SK-N-SH (cell line): Measurements from ENCODE around the gene NPAS3. TPM values are rescaled to one million over a fixed set of nuclear protein-coding genes. Genes with fewer than 3 reads are reported as not detected.

ENCODE experiments used
- CTCF ChIA-PET: fragments of 300-600, 350-600 bp; formaldehyde crosslinking; extraction: SDS; loops from one replicate; lab custom pipeline; 2021; lab: Yijun Ruan, JAX
- POLR2A ChIA-PET: fragments of 350-600 bp; sonication (Branson Sonifier 250); formaldehyde crosslinking; extraction: SDS; loops from one replicate; lab custom pipeline; 2020; ENCODE audit warnings: antibody characterized with exemption, inconsistent platforms; lab: Yijun Ruan, JAX
- DNase-seq: peaks from one replicate; pipeline ENCODE4 v3.0.0; 2012
- H2AFZ ChIP-seq: fragments of 200-600 bp; sonication (generic); 2 replicates; pipeline ENCODE4 v1.8.1; 2016; ENCODE audit warnings: antibody characterized with exemption, mild to moderate bottlenecking, low read depth
- H3F3A ChIP-seq: fragments of 200-600 bp; sonication (generic); replicated peaks from 2 replicates; pipeline ENCODE3; 2016; ENCODE audit warnings: antibody characterized with exemption, mild to moderate bottlenecking; ENCODE audit not compliant: insufficient read depth
- H3K27ac ChIP-seq, 2 experiments: fragments of 200-500 bp in 1 of 2; fragments of 200-600 bp in 1 of 2; sonication (Bioruptor generic) in 1 of 2; sonication (generic), shearing (Covaris generic) in 1 of 2; 2 replicates each; pipeline versions ENCODE4 v1.5.1 to v1.6.1; 2014 to 2016; ENCODE audit warnings: low read depth in 2 of 2, inconsistent platforms in 1 of 2, low read length in 1 of 2, mild to moderate bottlenecking in 1 of 2, mixed read lengths in 1 of 2
- H3K27me3 ChIP-seq: fragments of 200-600 bp; sonication (generic), shearing (Covaris generic); 2 replicates; pipeline ENCODE4 v1.6.1; 2016; ENCODE audit warnings: mixed run types; ENCODE audit not compliant: insufficient read depth
- H3K36me3 ChIP-seq, 2 experiments: fragments of 200-500 bp in 1 of 2; fragments of 200-600 bp in 1 of 2; sonication (Bioruptor generic) in 1 of 2; sonication (generic) in 1 of 2; replicated peaks in 1 of 2; 2 replicates each; pipeline versions ENCODE3 to v1.5.1; 2014 to 2016; ENCODE audit warnings: low read length in 1 of 2, mild to moderate bottlenecking in 1 of 2; ENCODE audit not compliant: insufficient read depth in 2 of 2, control insufficient read depth in 1 of 2
- H3K4me1 ChIP-seq, 2 experiments: fragments of 200-500 bp in 1 of 2; fragments of 200-600 bp in 1 of 2; sonication (Bioruptor generic) in 1 of 2; sonication (generic), shearing (Covaris generic) in 1 of 2; 2 replicates each; pipeline versions ENCODE4 v1.5.1 to v1.6.1; 2014 to 2016; ENCODE audit warnings: low read depth in 1 of 2, low read length in 1 of 2, mixed run types in 1 of 2; ENCODE audit not compliant: insufficient read depth in 2 of 2, control insufficient read depth in 1 of 2
- H3K4me2 ChIP-seq: fragments of 200-600 bp; sonication (generic), shearing (Covaris generic); 2 replicates; pipeline ENCODE4 v1.6.1; 2017; ENCODE audit warnings: mixed run types
- H3K4me3 ChIP-seq, 2 experiments: fragments of 200-500 bp in 1 of 2; fragments of 200-600 bp in 1 of 2; sonication (Bioruptor generic) in 1 of 2; sonication (generic), shearing (Covaris generic) in 1 of 2; 2 replicates each; pipeline versions ENCODE4 v1.5.1 to v1.8.1; 2014 to 2016; ENCODE audit warnings: low read depth in 2 of 2, inconsistent platforms in 1 of 2, low read length in 1 of 2, mild to moderate bottlenecking in 1 of 2, mixed read lengths in 1 of 2, moderate library complexity in 1 of 2
- H3K79me2 ChIP-seq: fragments of 200-600 bp; sonication (generic); 2 replicates; pipeline ENCODE4 v1.8.1; 2017; ENCODE audit warnings: mild to moderate bottlenecking; ENCODE audit not compliant: insufficient read depth
- H3K9ac ChIP-seq: fragments of 200-600 bp; sonication (generic); 2 replicates; pipeline ENCODE4 v1.6.1; 2017; ENCODE audit warnings: mixed run types
- H3K9me2 ChIP-seq: fragments of 200-600 bp; sonication (generic); 2 replicates; pipeline ENCODE4 v1.6.1; 2017; ENCODE audit warnings: mixed run types
- H3K9me3 ChIP-seq: fragments of 200-600 bp; sonication (generic); 2 replicates; pipeline ENCODE4 v1.6.1; 2017; ENCODE audit warnings: mixed run types, mild to moderate bottlenecking, moderate library complexity
- H4K20me1 ChIP-seq: fragments of 200-600 bp; sonication (generic); 2 replicates; pipeline ENCODE4 v1.6.1; 2017; ENCODE audit warnings: mild to moderate bottlenecking, mixed run types; ENCODE audit not compliant: insufficient read depth
- CHD2 ChIP-seq: fragments of 150-350 bp; IDR thresholded peaks from 2 replicates; pipeline ENCODE4 v1.6.1; 2018; ENCODE audit warnings: low read length; ENCODE audit not compliant: partially characterized antibody
- EP300 ChIP-seq, 2 experiments: IDR thresholded peaks; 2 replicates each; pipeline versions ENCODE4 v1.4.0 to v1.6.1; 2012; ENCODE audit warnings: borderline replicate concordance in 1 of 2, low read depth in 1 of 2, low read length in 1 of 2
- EZH2phosphoT487 ChIP-seq: fragments of 200-600 bp; sonication (generic); IDR thresholded peaks from 2 replicates; pipeline ENCODE4 v1.6.1; 2017; ENCODE audit warnings: low read depth, mixed run types, mild to moderate bottlenecking, antibody characterized with exemption, moderate library complexity, borderline replicate concordance
- FOSL2 ChIP-seq: IDR thresholded peaks from 2 replicates; pipeline ENCODE4 v1.4.0; 2012; ENCODE audit warnings: low read depth, mild to moderate bottlenecking, moderate library complexity, borderline replicate concordance
- FOXJ3 ChIP-seq: sonication (generic); formaldehyde crosslinking; IDR thresholded peaks from 2 replicates; pipeline ENCODE4 v1.5.1; 2020; ENCODE audit warnings: mild to moderate bottlenecking, missing genetic modification reagents
- GABPA ChIP-seq: IDR thresholded peaks from 2 replicates; pipeline ENCODE4 v1.4.0; 2012; ENCODE audit warnings: low read depth, mild to moderate bottlenecking
- JUND ChIP-seq: IDR thresholded peaks from 2 replicates; pipeline ENCODE4 v1.4.0; 2012
- MEF2A ChIP-seq: IDR thresholded peaks from 2 replicates; pipeline ENCODE4 v1.4.0; 2012; ENCODE audit warnings: low read depth, borderline replicate concordance
- MXI1 ChIP-seq: IDR thresholded peaks from 2 replicates; pipeline ENCODE4 v1.6.1; 2012; ENCODE audit warnings: mild to moderate bottlenecking, low read depth, low read length, improper control_type of control experiment
- POLR2AphosphoS5 ChIP-seq: IDR thresholded peaks from 2 replicates; pipeline ENCODE4 v1.6.1; 2012; ENCODE audit warnings: low read depth, low read length
- RAD21 ChIP-seq: IDR thresholded peaks from 2 replicates; pipeline ENCODE4 v1.6.1; 2012; ENCODE audit warnings: mild to moderate bottlenecking, low read length
- RFX5 ChIP-seq: IDR thresholded peaks from 2 replicates; pipeline ENCODE4 v1.6.1; 2012; ENCODE audit warnings: mild to moderate bottlenecking, improper control_type of control experiment, low read length
- RXRA ChIP-seq: IDR thresholded peaks from 2 replicates; pipeline ENCODE4 v1.4.0; 2012; ENCODE audit warnings: low read depth, mild to moderate bottlenecking, borderline replicate concordance
- TCF12 ChIP-seq: IDR thresholded peaks from 2 replicates; pipeline ENCODE4 v1.4.0; 2012
- USF2 ChIP-seq: fragments of 150-350 bp; IDR thresholded peaks from 2 replicates; pipeline ENCODE4 v1.6.1; 2017; ENCODE audit warnings: antibody characterized with exemption, low read length, low read depth, borderline replicate concordance
- WGBS: methylation state at CpG from one replicate; pipeline ENCODE4 v1.1.6; 2017; ENCODE audit warnings: low lambda C conversion rate; 5-methylcytosine and 5-hydroxymethylcytosine counted together
- polyA plus RNA-seq, 3 experiments: library from polyadenylated mRNA; depleted of rRNA; stranded (reverse); fragments of >200 nt; gene quantifications; 2 replicates each; pipeline ENCODE4 v1.2.3, GENCODE V29; 2012
- TF ChIP-seq, protein P1 (sequence below): IDR thresholded peaks from 2 replicates; pipeline ENCODE4 v1.4.0; 2012; ENCODE audit warnings: low read depth, borderline replicate concordance
- TF ChIP-seq, protein P2 (sequence below): fragments of 200-600 bp; sonication (generic); IDR thresholded peaks from 2 replicates; pipeline ENCODE4 v1.6.1; 2017; ENCODE audit warnings: antibody characterized with exemption, mild to moderate bottlenecking, moderate library complexity
- TF ChIP-seq, protein P3 (sequence below): IDR thresholded peaks from 2 replicates; pipeline ENCODE4 v1.4.0; 2012; ENCODE audit warnings: low read depth
- TF ChIP-seq, protein P4 (sequence below): IDR thresholded peaks from 2 replicates; pipeline ENCODE4 v1.4.0; 2012; ENCODE audit warnings: low read depth, borderline replicate concordance

NPAS3 gene
- polyA plus RNA-seq, 1 of the 3 experiments (the other 2 are of a cell fraction) = 4.3 TPM

DNA sequence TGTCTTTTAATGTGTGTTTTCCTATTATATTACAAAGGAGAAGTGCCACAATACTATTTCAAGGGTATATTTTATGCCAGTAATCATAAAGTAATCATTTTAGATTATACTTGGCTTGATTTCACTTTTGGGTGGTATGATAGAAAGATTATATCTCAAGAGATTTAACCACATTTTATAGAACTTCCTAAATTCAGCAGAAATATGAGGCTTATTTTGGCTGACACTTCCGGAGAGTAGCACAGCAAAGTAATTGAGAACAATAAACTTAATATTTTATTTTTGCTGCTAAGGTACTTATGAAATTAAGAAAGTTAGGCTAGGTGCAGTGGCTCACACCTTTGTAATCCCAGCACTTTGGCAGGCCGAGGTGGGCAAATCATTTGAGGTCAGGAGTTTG lies 319.1 kb downstream of the NPAS3 start:
- no peak for DNase-seq

More for the DNA sequence above, 319.1 kb downstream of the NPAS3 start:
- H3F3A ChIP-seq = no peaks in the 10 kb centered on the region
- WGBS = 58% methylated on average over 2 of the region's 2 CpGs
- H4K20me1 ChIP-seq = no peaks in the 10 kb centered on the region
- H3K9ac ChIP-seq = no peak overlapping the region
- TF ChIP-seq, protein P1, sequence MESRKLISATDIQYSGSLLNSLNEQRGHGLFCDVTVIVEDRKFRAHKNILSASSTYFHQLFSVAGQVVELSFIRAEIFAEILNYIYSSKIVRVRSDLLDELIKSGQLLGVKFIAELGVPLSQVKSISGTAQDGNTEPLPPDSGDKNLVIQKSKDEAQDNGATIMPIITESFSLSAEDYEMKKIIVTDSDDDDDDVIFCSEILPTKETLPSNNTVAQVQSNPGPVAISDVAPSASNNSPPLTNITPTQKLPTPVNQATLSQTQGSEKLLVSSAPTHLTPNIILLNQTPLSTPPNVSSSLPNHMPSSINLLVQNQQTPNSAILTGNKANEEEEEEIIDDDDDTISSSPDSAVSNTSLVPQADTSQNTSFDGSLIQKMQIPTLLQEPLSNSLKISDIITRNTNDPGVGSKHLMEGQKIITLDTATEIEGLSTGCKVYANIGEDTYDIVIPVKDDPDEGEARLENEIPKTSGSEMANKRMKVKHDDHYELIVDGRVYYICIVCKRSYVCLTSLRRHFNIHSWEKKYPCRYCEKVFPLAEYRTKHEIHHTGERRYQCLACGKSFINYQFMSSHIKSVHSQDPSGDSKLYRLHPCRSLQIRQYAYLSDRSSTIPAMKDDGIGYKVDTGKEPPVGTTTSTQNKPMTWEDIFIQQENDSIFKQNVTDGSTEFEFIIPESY = no peak
- no peak for TF ChIP-seq MEF2A
- no peak for TF ChIP-seq TCF12
- no peak for TF ChIP-seq FOXJ3 (CRISPR knock-in tag)
- TF ChIP-seq MXI1 = no peak
- no peak for TF ChIP-seq EP300 (IDR thresholded peaks at IDR 0.05; ENCODE audit: borderline replicate concordance in 1 of 2, low read depth in 1 of 2, low read length in 1 of 2)
- TF ChIP-seq, protein P2, sequence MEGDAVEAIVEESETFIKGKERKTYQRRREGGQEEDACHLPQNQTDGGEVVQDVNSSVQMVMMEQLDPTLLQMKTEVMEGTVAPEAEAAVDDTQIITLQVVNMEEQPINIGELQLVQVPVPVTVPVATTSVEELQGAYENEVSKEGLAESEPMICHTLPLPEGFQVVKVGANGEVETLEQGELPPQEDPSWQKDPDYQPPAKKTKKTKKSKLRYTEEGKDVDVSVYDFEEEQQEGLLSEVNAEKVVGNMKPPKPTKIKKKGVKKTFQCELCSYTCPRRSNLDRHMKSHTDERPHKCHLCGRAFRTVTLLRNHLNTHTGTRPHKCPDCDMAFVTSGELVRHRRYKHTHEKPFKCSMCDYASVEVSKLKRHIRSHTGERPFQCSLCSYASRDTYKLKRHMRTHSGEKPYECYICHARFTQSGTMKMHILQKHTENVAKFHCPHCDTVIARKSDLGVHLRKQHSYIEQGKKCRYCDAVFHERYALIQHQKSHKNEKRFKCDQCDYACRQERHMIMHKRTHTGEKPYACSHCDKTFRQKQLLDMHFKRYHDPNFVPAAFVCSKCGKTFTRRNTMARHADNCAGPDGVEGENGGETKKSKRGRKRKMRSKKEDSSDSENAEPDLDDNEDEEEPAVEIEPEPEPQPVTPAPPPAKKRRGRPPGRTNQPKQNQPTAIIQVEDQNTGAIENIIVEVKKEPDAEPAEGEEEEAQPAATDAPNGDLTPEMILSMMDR = no peak
- no peak for TF ChIP-seq FOSL2
- no peak for TF ChIP-seq EZH2phosphoT487
- TF ChIP-seq RAD21 = no peak
- TF ChIP-seq RXRA = no peak
- no peak for TF ChIP-seq POLR2AphosphoS5
- TF ChIP-seq GABPA = no peak
- TF ChIP-seq USF2 = no peak
- no peak for TF ChIP-seq RFX5
- TF ChIP-seq, protein P3, sequence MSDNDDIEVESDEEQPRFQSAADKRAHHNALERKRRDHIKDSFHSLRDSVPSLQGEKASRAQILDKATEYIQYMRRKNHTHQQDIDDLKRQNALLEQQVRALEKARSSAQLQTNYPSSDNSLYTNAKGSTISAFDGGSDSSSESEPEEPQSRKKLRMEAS = no peak
- TF ChIP-seq CHD2 = no peak
- TF ChIP-seq, protein P4, sequence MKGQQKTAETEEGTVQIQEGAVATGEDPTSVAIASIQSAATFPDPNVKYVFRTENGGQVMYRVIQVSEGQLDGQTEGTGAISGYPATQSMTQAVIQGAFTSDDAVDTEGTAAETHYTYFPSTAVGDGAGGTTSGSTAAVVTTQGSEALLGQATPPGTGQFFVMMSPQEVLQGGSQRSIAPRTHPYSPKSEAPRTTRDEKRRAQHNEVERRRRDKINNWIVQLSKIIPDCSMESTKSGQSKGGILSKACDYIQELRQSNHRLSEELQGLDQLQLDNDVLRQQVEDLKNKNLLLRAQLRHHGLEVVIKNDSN = no peak
- TF ChIP-seq JUND = no peak
- H3K4me2 ChIP-seq = no peak overlapping the region
- H3K36me3 ChIP-seq = no peaks in the 10 kb centered on the region
- POLR2A ChIA-PET = no interaction called here
- H3K9me3 ChIP-seq = no peaks in the 10 kb centered on the region
- H3K79me2 ChIP-seq = no peaks in the 10 kb centered on the region
- H3K4me1 ChIP-seq = peaks cover 0 to 5% of the 10 kb centered on the region in 2 experiments; a peak in 3 of 4 replicates
- CTCF ChIA-PET = no interaction called here
- H2AFZ ChIP-seq = no peak overlapping the region
- H3K27me3 ChIP-seq = no peaks in the 10 kb centered on the region
- H3K9me2 ChIP-seq = no peaks in the 10 kb centered on the region
- H3K27ac ChIP-seq = no peak overlapping the region
- no peak overlapping the region for H3K4me3 ChIP-seq
